ENCODE data around the gene ZFP1.

ZFP1 gene

GRCh38 chr16:75116081-75116910, 32.0 kb upstream of the ZFP1 start, which contains the start of gene LDHD:
LDHD (minus strand) TSS chr16:75116780; CDS start chr16:75116720, 60 bp downstream.
- TF ChIP-seq CTCF (IDR thresholded peaks at IDR 0.05), result no peak
- H3K27ac Mint-ChIP-seq, result no peak within 1 kb of the TSS
- no peaks in the 10 kb centered on the region for H3K27me3 Mint-ChIP-seq (ENCODE audit: low read depth, poor library complexity)
- H3K4me3 Mint-ChIP-seq, result peak within 1 kb of the TSS; percentile 74
- H3K36me3 Mint-ChIP-seq (ENCODE audit: low read depth), result no peaks in the 10 kb centered on the region
- H3K9me3 Mint-ChIP-seq, result peaks cover 3% of the 10 kb centered on the region
- peaks cover 37% of the 10 kb centered on the region for H3K4me1 Mint-ChIP-seq
- DNase-seq, result no peak

GRCh38 chr16:75116911-75117245, 31.4 kb upstream of the ZFP1 start:
- no peaks in the 10 kb centered on the region for H3K27me3 Mint-ChIP-seq (ENCODE audit: low read depth, poor library complexity)
- peaks cover 7% of the 10 kb centered on the region for H3K9me3 Mint-ChIP-seq
- H3K4me3 Mint-ChIP-seq, result no peak overlapping the region
- H3K36me3 Mint-ChIP-seq (ENCODE audit: low read depth), result no peaks in the 10 kb centered on the region
- DNase-seq, result no peak
- peaks cover 31% of the 10 kb centered on the region for H3K4me1 Mint-ChIP-seq
- H3K27ac Mint-ChIP-seq, result no peak overlapping the region
- no peak for TF ChIP-seq CTCF (IDR thresholded peaks at IDR 0.05)

GRCh38 chr16:75118943-75119539, 29.3 kb upstream of the ZFP1 start:
- Mint-ChIP-seq H3K9me3 (peaks cover 16% of the 10 kb centered on the region), H3K36me3 (ENCODE audit: low read depth) (no peaks in the 10 kb centered on the region), H3K4me1 (peaks cover 18% of the 10 kb centered on the region), H3K4me3 (no peak overlapping the region), H3K27me3 (ENCODE audit: low read depth, poor library complexity) (no peaks in the 10 kb centered on the region), H3K27ac (no peak overlapping the region)
- DNase-seq, result no peak
- TF ChIP-seq CTCF (IDR thresholded peaks at IDR 0.05), result no peak

- no peak for TF ChIP-seq CTCF (IDR thresholded peaks at IDR 0.05)
- Mint-ChIP-seq H3K4me3 (no peak overlapping the region), H3K36me3 (ENCODE audit: low read depth) (no peaks in the 10 kb centered on the region), H3K27me3 (ENCODE audit: low read depth, poor library complexity) (no peaks in the 10 kb centered on the region), H3K4me1 (peaks cover 18% of the 10 kb centered on the region), H3K27ac (peak overlapping the region; percentile 57), H3K9me3 (peaks cover 16% of the 10 kb centered on the region)
- DNase-seq, result no peak
Observed at GRCh38 chr16:75120253-75120652, 28.1 kb upstream of the ZFP1 start.

GRCh38 chr16:75121949-75122568, 26.3 kb upstream of the ZFP1 start:
- no peaks in the 10 kb centered on the region for H3K27me3 Mint-ChIP-seq (ENCODE audit: low read depth, poor library complexity)
- H3K27ac Mint-ChIP-seq, result no peak overlapping the region
- peaks cover 11% of the 10 kb centered on the region for H3K4me1 Mint-ChIP-seq
- no peak for TF ChIP-seq CTCF (IDR thresholded peaks at IDR 0.05)
- peaks cover 4% of the 10 kb centered on the region for H3K36me3 Mint-ChIP-seq (ENCODE audit: low read depth)
- no peak for DNase-seq
- H3K4me3 Mint-ChIP-seq, result no peak overlapping the region
- H3K9me3 Mint-ChIP-seq, result peaks cover 25% of the 10 kb centered on the region
